ENCODE data around the gene DCX.
"Not testable (repeated sequence)": the region's sequence is repeated elsewhere in the genome, so short reads cannot be mapped to it uniquely, and the experiment has no call there.

DCX gene

DNA sequence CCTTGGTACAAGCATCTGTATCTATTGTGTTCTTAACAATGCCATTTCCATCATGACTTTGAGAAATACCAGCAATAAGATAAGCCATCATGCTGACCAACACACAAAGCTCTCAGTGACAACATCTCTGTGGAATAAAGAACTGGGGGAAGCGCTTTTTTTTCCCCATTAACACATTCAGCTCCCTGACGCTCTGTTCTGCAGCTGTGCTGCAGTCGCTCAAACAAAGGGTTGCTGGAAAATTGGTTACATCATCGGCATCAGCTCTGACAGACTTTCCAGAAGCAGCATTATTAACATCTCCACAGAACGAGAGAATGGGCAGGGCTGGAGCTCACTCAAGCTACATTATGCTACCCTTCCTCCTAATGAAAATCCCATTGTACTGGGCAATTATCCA is 39.9 kb downstream of the DCX start:
- DNase-seq (ENCODE audit: low spot score): no peak

DNA sequence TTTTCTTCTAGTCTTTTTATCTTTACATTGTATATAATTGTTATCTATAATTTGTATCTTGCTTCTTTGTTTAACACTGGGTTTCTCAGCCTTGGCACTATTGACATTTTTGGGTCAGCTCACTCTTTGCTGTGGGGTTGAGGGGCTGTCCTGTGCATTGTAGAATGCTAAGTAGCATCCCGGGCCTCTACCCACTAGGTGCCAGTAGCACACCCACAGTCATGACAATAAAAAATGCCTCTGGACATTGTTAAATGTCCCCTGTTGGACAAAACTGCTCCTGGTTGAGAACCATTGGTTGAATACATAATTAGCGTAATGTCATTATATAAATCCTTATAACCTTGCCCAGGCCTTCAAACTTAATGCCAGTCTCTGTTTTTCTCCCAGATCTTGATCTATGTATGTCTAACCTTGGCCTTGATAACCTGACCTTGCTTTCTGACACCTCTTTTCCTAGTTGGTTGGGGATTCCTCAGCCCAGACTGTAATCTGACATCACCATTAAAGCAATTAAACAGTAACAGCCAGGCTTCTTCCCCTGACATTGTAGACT is 46.1 kb downstream of the DCX start:
- DNase-seq (ENCODE audit: low spot score): no peak

DNA sequence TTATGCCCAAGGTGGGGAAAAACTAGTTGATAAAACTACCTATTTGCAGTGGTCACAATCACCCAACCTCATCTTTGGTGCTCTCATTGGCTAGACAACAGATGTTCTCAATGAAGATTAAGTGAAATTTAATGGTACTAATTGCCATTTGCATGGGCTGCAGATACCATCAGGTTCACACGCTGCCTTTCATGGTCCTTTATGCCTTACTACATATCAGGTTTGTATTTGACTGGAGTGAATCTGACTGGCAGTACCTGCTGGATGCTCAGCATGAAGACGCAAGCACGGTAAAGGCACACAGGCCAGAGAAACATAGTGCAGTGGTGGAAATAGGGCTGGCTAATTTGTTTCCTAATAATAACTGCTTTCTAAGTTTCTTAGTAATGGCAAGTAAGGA is 48.3 kb downstream of the DCX start:
- no peak for DNase-seq (ENCODE audit: low spot score)

DNA sequence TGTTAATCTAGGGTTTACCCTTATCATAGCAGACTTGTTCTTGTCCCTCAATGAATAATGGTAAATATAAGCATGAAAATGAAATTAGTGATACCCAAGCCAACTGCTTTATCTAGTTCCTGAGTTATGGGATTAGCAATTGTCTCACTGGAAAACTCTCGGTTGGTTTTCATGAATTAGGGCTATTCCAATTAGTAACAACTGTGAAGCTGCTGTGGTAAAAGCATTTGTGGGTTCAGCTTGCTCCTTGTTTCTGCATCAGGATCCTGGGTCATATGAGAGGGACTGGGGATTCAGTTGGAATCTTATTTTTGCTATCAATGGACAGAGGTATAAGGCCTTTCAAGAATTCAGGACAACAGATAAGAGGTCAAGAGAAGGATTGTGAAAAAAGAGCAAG is 50.2 kb downstream of the DCX start:
- no peak for DNase-seq (ENCODE audit: low spot score)

DNA sequence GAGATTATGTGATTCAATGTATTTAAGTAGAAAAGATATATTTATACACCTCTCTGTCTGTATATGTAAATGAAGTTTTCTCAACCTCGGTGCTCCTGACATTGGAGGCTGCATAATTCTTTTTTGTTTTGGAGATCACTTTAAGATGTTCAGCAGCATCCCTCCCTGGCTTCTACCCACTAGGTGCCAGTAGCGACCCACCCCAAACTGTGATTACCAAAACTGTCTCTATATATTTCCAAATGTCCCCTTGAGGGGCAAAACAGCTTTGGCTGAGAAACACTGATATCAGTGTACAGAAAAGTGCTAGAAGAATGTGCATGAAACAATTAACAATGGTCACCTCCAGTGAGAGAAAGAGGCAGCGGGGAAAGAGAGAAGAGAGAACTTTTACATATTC is 51.2 kb downstream of the DCX start:
- no peak for DNase-seq (ENCODE audit: low spot score)

DNA sequence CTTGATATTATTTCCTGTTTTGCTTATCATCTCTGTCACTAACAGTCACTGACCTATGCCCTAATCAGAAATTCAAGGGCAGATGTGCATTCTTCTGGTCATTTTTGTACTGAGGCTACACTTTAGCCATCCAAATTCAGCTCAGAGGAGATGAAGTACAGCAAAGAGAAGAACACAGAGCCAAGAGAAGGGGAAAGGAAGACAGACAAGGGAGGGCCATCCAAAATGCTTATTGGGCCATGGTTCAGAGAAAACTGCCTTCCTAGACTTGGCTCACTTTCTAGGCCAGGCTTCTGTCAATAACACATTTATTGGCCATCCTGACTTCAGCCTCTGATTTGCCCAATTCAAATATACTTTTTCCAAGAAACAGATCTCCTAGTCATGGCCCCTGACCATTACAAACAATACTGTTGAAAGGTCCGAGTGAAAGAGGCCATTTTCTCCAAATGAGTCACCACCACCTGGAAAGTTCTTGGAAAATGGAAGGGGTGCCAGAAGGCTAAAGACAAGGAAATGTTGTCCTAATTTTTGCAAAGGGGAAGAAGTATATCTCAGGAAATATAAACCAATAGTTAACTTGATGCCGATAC is 56.4 kb downstream of the DCX start:
- no peak for DNase-seq (ENCODE audit: low spot score)

DNA sequence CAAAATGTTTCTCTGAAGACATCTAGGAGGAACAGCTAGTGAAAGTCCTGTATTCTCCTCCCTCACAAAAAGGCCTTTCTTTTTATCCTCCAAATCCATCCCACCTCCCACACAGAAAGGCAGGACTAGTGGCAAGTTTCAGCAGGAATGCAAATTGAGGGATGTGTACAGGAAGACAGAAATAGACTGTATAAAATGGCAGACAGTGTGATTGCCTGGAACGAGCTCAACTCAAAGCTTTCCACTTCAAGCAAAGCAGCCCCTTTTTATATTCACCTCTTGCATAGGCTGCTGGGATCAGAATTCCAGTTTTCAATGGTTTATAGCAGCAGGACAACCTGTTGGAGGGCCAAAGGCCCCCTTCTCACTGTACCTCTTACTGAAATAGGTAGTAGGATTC is 57.5 kb downstream of the DCX start:
- no peak for DNase-seq (ENCODE audit: low spot score)

DNA sequence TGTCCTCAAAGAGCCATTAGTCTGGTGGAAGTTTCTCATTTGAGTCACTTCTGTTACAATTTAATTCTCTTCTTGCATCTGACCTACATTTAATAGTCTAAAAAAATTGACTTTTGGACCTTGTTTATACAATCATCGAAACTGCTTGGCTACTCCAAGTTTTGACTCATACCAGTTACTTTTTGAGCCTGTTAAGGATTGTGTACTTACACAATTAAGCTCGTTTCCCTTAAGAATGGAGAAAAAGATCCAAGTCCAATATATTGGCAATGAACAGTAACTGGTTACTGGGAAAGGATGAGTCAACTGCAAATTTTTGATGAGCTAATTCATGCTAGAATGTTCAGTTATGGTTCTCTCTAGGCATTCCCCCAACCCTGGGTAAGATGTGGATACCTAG is 58.2 kb downstream of the DCX start:
- DNase-seq (ENCODE audit: low spot score): no peak

DNA sequence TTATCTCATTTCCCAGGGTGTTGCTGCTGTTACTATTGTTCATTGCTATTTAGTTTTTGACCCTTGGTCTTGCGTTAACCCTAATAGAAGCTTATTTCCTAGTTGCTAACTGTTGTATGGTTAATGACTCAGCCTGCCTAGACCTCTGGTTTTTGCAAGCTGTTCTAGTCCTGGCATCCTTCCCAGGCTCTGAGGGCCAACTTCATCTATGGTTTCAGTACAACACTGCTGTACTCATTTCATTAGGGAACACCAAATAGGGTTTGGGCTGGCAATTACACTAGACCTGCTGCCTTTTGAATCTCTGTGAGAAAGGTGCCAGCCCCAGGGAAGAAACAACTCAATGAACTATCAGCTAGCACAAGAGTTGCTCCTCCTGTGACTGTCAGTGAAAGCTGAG is 59.6 kb downstream of the DCX start:
- no peak for DNase-seq (ENCODE audit: low spot score)

DNA sequence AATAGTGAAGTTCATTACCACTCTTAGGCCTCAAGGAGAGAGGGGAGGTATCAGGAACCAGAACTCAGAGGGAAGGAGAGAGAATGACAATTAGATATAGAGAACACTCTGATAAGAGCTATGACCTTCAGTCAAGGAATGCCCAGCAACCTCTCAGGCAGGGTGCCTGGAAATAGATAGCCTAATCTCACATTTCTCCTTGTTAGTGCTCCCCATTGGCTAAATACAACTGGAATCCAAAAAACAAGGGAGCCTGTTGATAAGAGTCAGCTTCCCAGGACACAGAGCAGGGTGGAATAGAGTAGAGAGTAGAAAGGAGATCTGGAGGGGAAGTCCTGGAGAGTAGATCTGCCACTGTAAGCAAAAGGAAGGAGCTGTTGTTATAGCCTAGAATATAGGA is 62.1 kb downstream of the DCX start:
- DNase-seq (ENCODE audit: low spot score): no peak

DNA sequence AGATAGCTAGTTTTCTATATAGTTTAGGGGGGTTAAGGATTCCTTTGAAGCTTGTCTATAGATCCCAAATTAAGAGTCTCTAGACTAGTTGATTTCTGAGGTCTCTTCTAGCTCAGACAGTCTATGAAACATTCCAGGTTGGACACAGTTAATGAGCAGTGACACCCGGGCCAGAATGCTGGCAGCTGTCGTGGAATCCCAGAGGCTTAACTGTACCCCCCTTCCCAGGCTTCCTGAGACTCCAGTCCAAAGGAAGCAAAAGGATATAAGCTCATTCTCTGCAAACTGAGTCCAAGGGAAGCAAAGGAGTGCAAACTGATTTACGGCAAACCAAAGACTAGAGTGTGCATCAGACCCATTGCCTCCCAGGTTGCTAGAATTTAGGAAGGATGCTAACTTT is 62.9 kb downstream of the DCX start:
- DNase-seq (ENCODE audit: low spot score): no peak

DNA sequence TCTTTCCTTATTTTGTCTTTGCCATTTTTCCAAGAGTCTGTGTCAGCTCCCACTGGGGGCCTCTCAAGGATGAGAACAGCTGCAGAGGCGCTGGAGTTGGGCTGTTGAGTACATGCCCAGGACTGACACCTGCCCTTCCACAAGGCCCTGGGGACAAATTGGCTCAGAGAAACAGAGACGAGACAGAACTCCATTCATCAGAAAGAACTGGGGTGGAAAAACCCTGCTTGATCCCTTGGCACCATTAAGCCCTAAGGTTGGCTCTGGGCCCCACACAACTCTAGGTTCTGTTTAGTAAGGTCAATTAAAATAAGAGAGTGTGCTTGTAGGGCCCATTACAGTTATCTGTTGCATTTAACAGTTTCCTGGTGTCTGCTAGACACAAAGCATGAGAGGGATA is 63.6 kb downstream of the DCX start:
- no peak for DNase-seq (ENCODE audit: low spot score)

DNA sequence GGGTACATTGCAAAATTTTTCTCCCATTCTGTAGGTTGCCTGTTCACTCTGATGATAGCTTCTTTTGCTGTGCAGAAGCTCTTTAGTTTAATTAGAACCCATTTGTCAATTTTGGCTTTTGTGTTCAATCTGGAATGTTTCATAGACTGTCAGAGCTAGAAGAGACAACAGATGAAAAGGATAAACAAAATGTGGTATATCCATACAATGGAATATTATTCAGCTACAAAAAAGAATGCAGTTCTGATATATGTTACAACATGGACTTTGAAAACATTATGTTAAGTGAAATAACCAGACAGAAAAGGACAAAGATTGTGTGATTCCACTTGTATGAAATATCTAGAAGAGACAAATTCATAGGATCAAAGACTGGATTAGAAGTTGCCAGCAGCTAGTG is 65.8 kb downstream of the DCX start:
- DNase-seq (ENCODE audit: low spot score): not testable (repeated sequence)

DNA sequence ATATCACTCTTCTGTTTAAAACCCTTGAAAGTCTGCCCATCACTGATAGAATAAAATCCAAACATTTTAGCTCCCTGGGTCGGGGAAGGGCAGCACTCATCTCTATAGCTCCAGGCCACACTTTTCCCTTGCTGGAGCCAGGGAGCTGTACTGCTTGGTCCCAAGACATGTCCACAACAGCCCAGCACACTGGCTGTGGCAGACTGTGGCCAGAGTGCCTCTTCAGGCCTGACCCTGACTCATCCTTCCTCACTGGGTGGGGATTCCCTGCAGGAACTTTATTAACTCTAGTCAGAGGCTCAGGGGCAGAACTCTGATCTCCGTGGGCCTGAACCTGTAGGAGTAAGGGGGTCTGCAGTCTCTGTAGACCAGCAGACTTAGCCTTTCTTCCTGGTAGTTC is 71.9 kb downstream of the DCX start:
- DNase-seq (ENCODE audit: low spot score): no peak

DNA sequence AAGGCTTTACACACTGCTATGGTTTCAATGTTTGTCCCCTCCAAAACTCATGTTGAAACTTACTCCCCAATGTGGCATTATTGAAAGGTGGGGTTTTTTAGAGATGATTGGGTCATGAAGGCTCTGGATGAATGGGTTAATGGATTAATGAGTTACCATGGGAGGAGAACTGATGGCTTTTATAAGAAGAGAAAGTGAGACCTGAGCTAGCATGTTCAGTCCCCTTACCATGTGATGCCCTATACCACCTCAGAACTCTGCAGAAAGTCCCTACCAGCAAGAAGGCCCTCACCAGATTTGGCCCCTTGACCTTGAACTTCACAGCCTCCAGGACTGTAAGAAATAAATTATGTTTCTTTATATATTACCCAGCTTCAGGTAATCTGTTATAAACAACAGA is 72.8 kb downstream of the DCX start:
- DNase-seq (ENCODE audit: low spot score): no peak

DNA sequence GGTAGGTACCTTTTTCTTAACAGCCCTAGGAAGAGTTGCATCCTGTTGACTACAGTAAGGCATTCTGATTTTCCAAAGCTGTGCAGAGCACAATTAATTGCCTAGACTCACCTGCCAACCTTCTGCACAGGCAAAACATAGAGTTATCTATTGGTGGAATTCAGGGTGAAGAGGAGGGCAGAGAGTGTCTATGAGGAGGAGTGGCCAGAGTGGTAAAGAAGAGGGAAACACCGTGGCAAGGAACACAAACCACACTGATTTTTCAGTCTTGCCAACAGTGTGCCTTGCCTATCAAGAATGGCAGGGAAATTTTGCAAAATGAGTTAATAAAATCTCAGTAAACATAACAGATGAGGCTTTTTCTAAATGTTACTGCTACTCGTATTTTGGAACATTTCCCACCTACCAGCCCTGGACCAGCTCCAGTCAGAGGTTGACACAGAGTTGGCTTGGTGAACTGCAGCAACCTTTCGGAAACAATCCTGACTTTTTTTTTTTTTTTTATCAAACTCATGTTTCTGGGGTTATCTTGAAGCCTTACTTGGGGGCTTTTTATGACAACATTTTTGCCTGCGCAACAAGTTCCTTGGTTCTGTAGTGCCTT is 73.8 kb downstream of the DCX start:
- no peak for DNase-seq (ENCODE audit: low spot score)

DNA sequence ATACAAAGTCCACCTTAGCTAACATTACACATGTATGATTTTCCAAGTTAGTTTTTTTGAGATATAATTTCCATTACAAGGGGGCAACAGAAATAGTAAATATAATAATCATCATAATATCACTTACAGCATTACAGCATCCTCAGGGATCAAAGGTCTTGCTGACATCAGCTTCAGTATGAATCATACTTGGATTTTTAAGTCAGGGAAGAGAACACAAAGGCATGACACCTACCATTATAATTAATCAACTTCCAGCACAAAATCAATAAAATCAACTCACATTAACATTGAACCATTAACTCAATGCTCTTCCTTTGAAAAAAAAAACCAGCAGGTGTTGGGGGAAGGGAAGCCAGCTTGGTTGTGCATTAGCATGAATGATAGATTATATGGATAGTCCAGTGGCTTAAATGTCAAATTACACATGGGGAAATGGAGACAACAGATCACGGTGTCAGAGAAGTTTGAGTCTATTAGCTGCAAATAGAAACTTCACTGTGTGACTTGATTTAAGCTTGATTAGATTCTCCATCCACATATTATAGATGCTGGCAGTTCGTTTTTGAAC is 74.8 kb downstream of the DCX start:
- DNase-seq (ENCODE audit: low spot score): no peak

DNA sequence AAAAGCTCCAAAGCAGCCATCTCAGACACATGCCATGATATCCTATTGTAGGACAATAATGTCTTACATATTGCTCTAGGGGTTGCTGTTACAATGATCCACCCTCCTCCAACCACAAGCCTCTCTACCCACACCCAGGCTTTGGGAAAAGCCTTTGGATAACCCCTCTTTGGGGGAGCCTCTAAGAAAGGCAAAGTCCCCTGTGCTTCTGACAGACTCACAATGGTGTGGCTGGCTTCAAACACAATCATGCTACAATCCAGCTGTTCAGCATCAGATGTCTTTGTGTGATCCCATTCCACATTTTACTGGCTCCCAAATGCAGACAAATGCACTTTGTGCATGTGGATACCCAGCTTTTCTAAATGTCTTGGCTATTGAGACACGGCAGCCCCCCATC is 75.9 kb downstream of the DCX start:
- DNase-seq (ENCODE audit: low spot score): no peak

DNA sequence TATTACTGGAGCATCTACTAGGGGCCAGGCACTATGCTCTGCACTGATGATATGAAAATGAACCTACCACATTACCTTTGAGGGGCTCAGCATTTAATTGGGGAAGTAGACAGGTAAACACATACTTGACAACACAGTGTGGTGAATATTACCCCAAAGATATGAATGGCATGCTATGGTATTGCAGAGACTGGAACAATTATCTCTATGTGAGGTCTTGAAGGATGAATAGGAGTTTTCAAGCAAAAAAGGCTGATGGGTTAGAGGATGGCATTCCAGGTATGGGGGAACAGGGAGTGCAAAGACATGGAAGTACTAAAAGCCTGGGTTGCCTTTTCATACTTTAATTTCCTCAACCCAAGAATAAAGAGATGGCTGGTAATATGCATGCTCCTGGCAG is 82.6 kb downstream of the DCX start:
- no peak for DNase-seq (ENCODE audit: low spot score)

DNA sequence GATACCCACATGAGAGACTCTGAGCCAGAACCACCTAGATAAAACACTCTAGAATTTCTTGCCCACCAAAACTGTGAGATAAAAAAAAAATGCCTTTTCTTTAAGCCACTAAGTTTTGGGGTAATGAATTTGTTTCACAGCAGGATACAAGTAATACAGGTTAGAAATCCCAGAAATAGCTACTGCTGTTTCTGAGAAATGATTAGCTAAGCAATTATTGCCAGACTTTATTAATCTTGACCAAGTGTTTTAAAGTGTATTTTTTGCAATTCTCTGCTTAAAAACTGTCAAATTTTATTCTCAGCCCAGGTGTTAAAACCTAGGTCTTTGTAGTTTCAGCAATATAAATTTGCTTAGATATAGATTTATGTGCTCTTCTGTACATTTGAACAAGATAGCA is 83.1 kb downstream of the DCX start:
- DNase-seq (ENCODE audit: low spot score): no peak

DNA sequence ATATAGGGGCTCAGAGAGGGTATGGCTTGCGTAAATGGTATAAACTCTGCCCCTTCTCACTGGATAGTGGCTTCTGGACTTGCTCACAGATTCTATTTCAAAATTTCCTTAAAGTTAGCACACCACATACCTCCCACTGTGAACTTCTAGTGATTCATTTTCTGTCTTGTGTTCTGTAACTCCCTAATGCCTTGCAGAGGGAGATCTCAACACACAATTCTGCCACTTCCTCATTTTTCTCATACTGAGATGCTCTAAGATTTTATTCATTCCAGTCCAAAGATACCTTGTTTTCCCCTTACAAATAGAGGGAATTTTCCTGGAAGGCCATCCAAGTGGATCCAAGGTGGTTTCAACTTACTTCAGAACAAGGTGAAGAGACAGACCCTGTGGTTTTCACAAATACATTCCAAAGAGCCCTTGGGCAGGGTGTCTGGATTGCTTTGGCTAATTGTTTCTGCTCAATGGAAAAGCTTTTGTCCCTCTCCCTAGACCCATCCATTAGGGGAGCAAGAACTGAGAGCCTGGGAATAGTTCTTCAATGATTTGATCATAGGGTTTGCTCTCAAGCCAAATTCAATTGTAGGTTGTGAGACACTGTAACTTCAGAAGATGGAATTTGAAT is 89.6 kb downstream of the DCX start:
- no peak for DNase-seq (ENCODE audit: low spot score)

DNA sequence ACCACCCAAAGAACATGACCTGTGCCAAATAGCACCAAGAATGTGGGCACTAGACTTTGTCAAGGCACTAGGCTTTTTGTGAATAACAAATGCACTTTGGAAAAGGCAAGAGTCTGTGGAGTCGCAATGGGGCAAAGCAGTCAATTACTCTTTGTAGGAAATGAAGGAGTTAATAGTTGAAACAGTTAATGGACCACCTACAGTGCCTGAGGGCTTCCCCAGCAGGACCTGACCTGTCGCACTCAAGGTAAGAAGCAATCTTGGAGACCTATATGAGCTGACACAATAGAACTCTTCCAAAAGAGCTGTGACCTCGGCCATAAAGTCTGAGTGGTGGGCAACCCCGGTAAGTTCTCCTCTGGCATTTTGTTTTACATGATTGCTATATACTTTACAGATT is 92.5 kb downstream of the DCX start:
- DNase-seq (ENCODE audit: low spot score): no peak

DNA sequence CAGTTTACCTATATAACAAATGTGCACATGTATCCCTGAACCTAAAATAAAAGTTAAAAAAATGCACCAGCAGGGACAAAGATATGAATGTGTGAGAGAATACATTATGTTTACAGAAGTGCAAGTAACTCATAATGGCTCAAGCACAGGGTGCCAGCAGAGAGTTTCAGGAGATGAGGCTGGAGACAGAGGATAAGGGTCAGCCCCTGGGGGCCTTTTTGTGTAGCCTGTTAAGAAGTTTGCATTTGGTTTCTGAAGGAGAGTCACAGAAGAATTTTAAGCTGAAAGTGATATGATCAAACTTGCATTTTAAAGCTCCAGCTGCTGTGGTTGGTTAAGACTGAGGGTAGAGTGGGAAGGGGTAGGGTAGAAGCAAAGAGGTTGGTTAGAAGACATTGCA is 93.1 kb downstream of the DCX start:
- no peak for DNase-seq (ENCODE audit: low spot score)

DNA sequence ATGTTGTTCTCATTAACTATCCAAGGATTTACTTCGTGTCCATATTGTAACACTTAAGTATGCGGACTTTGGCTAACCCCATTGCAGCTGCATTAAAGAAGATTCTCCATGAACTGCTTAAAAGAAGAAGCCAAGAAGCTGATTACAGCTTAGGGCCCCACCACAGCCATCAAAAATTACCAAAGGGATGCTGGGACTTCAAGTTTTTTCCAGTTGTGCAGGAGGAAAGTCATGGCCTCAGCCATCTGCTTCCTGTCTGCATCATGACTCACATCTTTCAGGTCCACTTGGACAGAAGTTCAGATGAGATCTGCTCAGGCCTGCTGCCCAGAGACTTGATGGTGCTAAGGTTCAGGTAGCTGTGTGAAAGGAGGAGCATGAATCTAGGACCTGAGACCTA is 102.9 kb downstream of the DCX start:
- DNase-seq (ENCODE audit: low spot score): no peak
